Tibial artery (tissue), 4 donors: ENCODE data around the gene AGXT2.

Experiments
- DNase-seq, 2 donors: peaks; one replicate each; pipeline ENCODE4 v3.0.0-alpha.2; 2019
- H3K27ac ChIP-seq, 2 donors: fragments of 200-600 bp; sonication (generic) in 1 of 2; 1 replicate in 1 of 2; 2 replicates in 1 of 2; pipeline ENCODE4 v1.5.1; 2018 to 2019; ENCODE audit warnings: mild to moderate bottlenecking in 1 of 2
- H3K27me3 ChIP-seq, 2 donors: fragments of 200-600 bp; sonication (generic) in 1 of 2; one replicate each; pipeline versions ENCODE4 v1.5.1 to v1.6.0; 2016 to 2019
- H3K36me3 ChIP-seq, 3 donors: fragments of 200-600 bp; sonication (generic) in 2 of 3; one replicate each; pipeline ENCODE4 v1.5.1; 2016 to 2019; ENCODE audit warnings: mild to moderate bottlenecking in 2 of 3
- H3K4me1 ChIP-seq, 4 donors: fragments of 200-600 bp; sonication (generic) in 2 of 4; 1 replicate in 3 of 4; 2 replicates in 1 of 4; pipeline ENCODE4 v1.5.1; 2016 to 2019
- H3K4me3 ChIP-seq, 2 donors: fragments of 200-600 bp; sonication (generic) in 1 of 2; 1 replicate in 1 of 2; 2 replicates in 1 of 2; pipeline ENCODE4 v1.5.1; 2018 to 2019; ENCODE audit warnings: mild to moderate bottlenecking in 2 of 2
- H3K9me3 ChIP-seq, 3 donors: fragments of 200-600 bp; sonication (generic) in 1 of 3; one replicate each; pipeline ENCODE4 v1.5.1; 2016 to 2019
- CTCF ChIP-seq, 2 experiments: fragments of 200-600 bp in 1 of 2; fragments of 450-650 bp in 1 of 2; IDR thresholded peaks; one replicate each; pipeline ENCODE4 v1.5.1; 2017 to 2019; ENCODE audit warnings: antibody characterized with exemption in 2 of 2, mild to moderate bottlenecking in 1 of 2, moderate library complexity in 1 of 2
- intact Hi-C: fragments of 100-400 bp; cut with DNase I; formaldehyde crosslinking; loops from one replicate; pipeline ENCODE4 v1.15.0; 2023; ENCODE audit warnings: low total_unique reads

Gene AGXT2

GRCh38 chr5:35063414-35063813 is 15.7 kb upstream of the AGXT2 start:
- no peak for DNase-seq
- TF ChIP-seq CTCF (IDR thresholded peaks at IDR 0.05): no peak
- Histone ChIP-seq H3K9me3 (no peaks in the 10 kb centered on the region), H3K27me3 (no peaks in the 10 kb centered on the region), H3K27ac (no peak overlapping the region), H3K4me1 (no peaks in the 10 kb centered on the region), H3K4me3 (no peak overlapping the region), H3K36me3 (peaks cover 0 to 3% (median 0%) of the 10 kb centered on the region in 3 donors)
- intact Hi-C loops: no loop called here

- Histone ChIP-seq H3K27ac (no peak overlapping the region), H3K4me1 (no peaks in the 10 kb centered on the region), H3K27me3 (no peaks in the 10 kb centered on the region), H3K4me3 (no peak overlapping the region), H3K9me3 (no peaks in the 10 kb centered on the region), H3K36me3 (peaks cover 0 to 3% (median 0%) of the 10 kb centered on the region in 3 donors)
- no peak for TF ChIP-seq CTCF (IDR thresholded peaks at IDR 0.05)
- DNase-seq: peak in 1 of 2 donors; percentile 37
- intact Hi-C loops: no loop called here
Measured at GRCh38 chr5:35061211-35061770, 13.5 kb upstream of the AGXT2 start.

GRCh38 chr5:35060236-35060635 is 12.5 kb upstream of the AGXT2 start:
- H3K27me3 ChIP-seq: no peaks in the 10 kb centered on the region
- DNase-seq: no peak
- no peak overlapping the region for H3K27ac ChIP-seq
- H3K36me3 ChIP-seq: no peaks in the 10 kb centered on the region
- H3K4me1 ChIP-seq: no peaks in the 10 kb centered on the region
- intact Hi-C loops: no loop called here
- H3K4me3 ChIP-seq: no peak overlapping the region
- H3K9me3 ChIP-seq: no peaks in the 10 kb centered on the region
- TF ChIP-seq CTCF (IDR thresholded peaks at IDR 0.05): no peak

GRCh38 chr5:35059251-35059650 is 11.5 kb upstream of the AGXT2 start:
- intact Hi-C loops: no loop called here

GRCh38 chr5:35058374-35058788 is 10.6 kb upstream of the AGXT2 start:
- intact Hi-C loops: no loop called here
- H3K36me3 ChIP-seq: no peaks in the 10 kb centered on the region
- H3K27ac ChIP-seq: no peak overlapping the region
- H3K4me3 ChIP-seq: no peak overlapping the region
- DNase-seq: no peak
- no peaks in the 10 kb centered on the region for H3K27me3 ChIP-seq
- TF ChIP-seq CTCF (IDR thresholded peaks at IDR 0.05): no peak
- H3K9me3 ChIP-seq: no peaks in the 10 kb centered on the region
- no peaks in the 10 kb centered on the region for H3K4me1 ChIP-seq

More at GRCh38 chr5:35059251-35059650, 11.5 kb upstream of the AGXT2 start:
- no peak for DNase-seq
- H3K9me3 ChIP-seq: no peaks in the 10 kb centered on the region
- no peaks in the 10 kb centered on the region for H3K27me3 ChIP-seq
- H3K27ac ChIP-seq: no peak overlapping the region
- H3K4me3 ChIP-seq: no peak overlapping the region
- no peaks in the 10 kb centered on the region for H3K36me3 ChIP-seq
- TF ChIP-seq CTCF (IDR thresholded peaks at IDR 0.05): no peak
- no peaks in the 10 kb centered on the region for H3K4me1 ChIP-seq

- TF ChIP-seq CTCF (IDR thresholded peaks at IDR 0.05): no peak
- no peaks in the 10 kb centered on the region for H3K36me3 ChIP-seq
- no peak overlapping the region for H3K27ac ChIP-seq
- H3K9me3 ChIP-seq: no peaks in the 10 kb centered on the region
- no peaks in the 10 kb centered on the region for H3K27me3 ChIP-seq
- no peak overlapping the region for H3K4me3 ChIP-seq
- no peaks in the 10 kb centered on the region for H3K4me1 ChIP-seq
- DNase-seq: no peak
- intact Hi-C loops: no loop called here
Measured at GRCh38 chr5:35056686-35057085, 8.9 kb upstream of the AGXT2 start.
